CD4-positive, alpha-beta T cell treated with Interleukin-4 for 4 hours (primary cell): ENCODE data around the gene SRPK2.
"Not testable (repeated sequence)": the region's sequence is repeated elsewhere in the genome, so short reads cannot be mapped to it uniquely, and the experiment has no call there.

Experiments used
- DNase-seq: peaks from one replicate; pipeline ENCODE4 v3.0.0-alpha.2; 2020

The SRPK2 gene

GRCh38 chr7:105216786-105217185, 171.9 kb downstream of the SRPK2 start:
- DNase-seq, result no peak

- no peak for DNase-seq
Measured at GRCh38 chr7:105215821-105216220, 172.9 kb downstream of the SRPK2 start.

- no peak for DNase-seq
Measured at GRCh38 chr7:105215182-105215581, 173.5 kb downstream of the SRPK2 start.

GRCh38 chr7:105213611-105214010, 175.1 kb downstream of the SRPK2 start:
- no peak for DNase-seq

- no peak for DNase-seq
Measured at GRCh38 chr7:105212212-105212611, 176.5 kb downstream of the SRPK2 start.

GRCh38 chr7:105210721-105211205, 178.0 kb downstream of the SRPK2 start:
- no peak for DNase-seq

GRCh38 chr7:105209870-105210269, 178.9 kb downstream of the SRPK2 start:
- DNase-seq, result peak; percentile 17

GRCh38 chr7:105209433-105209832, 179.3 kb downstream of the SRPK2 start:
- DNase-seq, result no peak

- no peak for DNase-seq
Measured at GRCh38 chr7:105206985-105207384, 181.7 kb downstream of the SRPK2 start.

GRCh38 chr7:105205592-105206237, 183.0 kb downstream of the SRPK2 start:
- peak; percentile 30 for DNase-seq

- DNase-seq, result no peak
Measured at GRCh38 chr7:105204953-105205352, 183.8 kb downstream of the SRPK2 start.

GRCh38 chr7:105204520-105204919, 184.2 kb downstream of the SRPK2 start:
- DNase-seq, result no peak

- DNase-seq, result no peak
Measured at GRCh38 chr7:105202616-105203015, 186.1 kb downstream of the SRPK2 start.

- DNase-seq, result no peak
Measured at GRCh38 chr7:105199386-105199785, 189.3 kb downstream of the SRPK2 start.

- DNase-seq, result no peak
Measured at GRCh38 chr7:105198223-105198622, 190.5 kb downstream of the SRPK2 start.

GRCh38 chr7:105196473-105196872, 192.2 kb downstream of the SRPK2 start:
- no peak for DNase-seq

- DNase-seq, result no peak
Measured at GRCh38 chr7:105195891-105196290, 192.8 kb downstream of the SRPK2 start.

- not testable (repeated sequence) for DNase-seq
Measured at GRCh38 chr7:105194959-105195358, 193.8 kb downstream of the SRPK2 start.

- no peak for DNase-seq
Measured at GRCh38 chr7:105191331-105191730, 197.4 kb downstream of the SRPK2 start.

- DNase-seq, result no peak
Measured at GRCh38 chr7:105189859-105190492, 198.7 kb downstream of the SRPK2 start.

GRCh38 chr7:105188201-105188600, 200.5 kb downstream of the SRPK2 start:
- DNase-seq, result no peak

GRCh38 chr7:105187302-105188169, 201.2 kb downstream of the SRPK2 start:
- no peak for DNase-seq

- no peak for DNase-seq
Measured at GRCh38 chr7:105185290-105186010, 203.3 kb downstream of the SRPK2 start.
